Mesenchymal stem cell (in vitro differentiated cells and primary cell): ENCODE data around the gene PLPP4.

Source experiments
- DNase-seq: peaks from one replicate; pipeline ENCODE4 v3.0.0-alpha.2; 2013
- H2AFZ ChIP-seq: one replicate; pipeline ENCODE4 v1.6.1; 2013; ENCODE audit warnings: low read depth, mild to moderate bottlenecking, control low read depth, inconsistent platforms, low read length, moderate library complexity
- H2AK5ac ChIP-seq: 2 replicates; pipeline ENCODE4 v1.6.1; 2013; ENCODE audit warnings: low read length, moderate library complexity, mild to moderate bottlenecking, inconsistent platforms; ENCODE audit not compliant: severe bottlenecking
- H2BK120ac ChIP-seq: one replicate; pipeline ENCODE4 v1.6.1; 2013; ENCODE audit warnings: low read depth, mild to moderate bottlenecking, inconsistent platforms, low read length, moderate library complexity
- H2BK12ac ChIP-seq, 2 experiments: one replicate each; pipeline ENCODE4 v1.6.1; 2013; ENCODE audit warnings: inconsistent platforms in 2 of 2, low read length in 2 of 2, mild to moderate bottlenecking in 2 of 2, moderate library complexity in 2 of 2, control low read depth in 1 of 2
- H2BK15ac ChIP-seq: one replicate; pipeline ENCODE4 v1.6.1; 2013; ENCODE audit warnings: mild to moderate bottlenecking, low read depth, inconsistent platforms; ENCODE audit not compliant: poor library complexity, severe bottlenecking
- H2BK5ac ChIP-seq: 2 replicates; pipeline ENCODE4 v1.6.1; 2013; ENCODE audit warnings: low read depth, mild to moderate bottlenecking, low read length, control low read depth, inconsistent platforms; ENCODE audit not compliant: poor library complexity, severe bottlenecking
- H3K14ac ChIP-seq, 2 experiments: one replicate each; pipeline ENCODE4 v1.6.1; 2013; ENCODE audit warnings: inconsistent platforms in 2 of 2, low read length in 2 of 2, control low read depth in 1 of 2, mild to moderate bottlenecking in 1 of 2, moderate library complexity in 1 of 2
- H3K18ac ChIP-seq, 2 experiments: one replicate each; pipeline ENCODE4 v1.6.1; 2013; ENCODE audit warnings: inconsistent platforms in 2 of 2, low read length in 2 of 2, control low read depth in 1 of 2, low read depth in 1 of 2, mild to moderate bottlenecking in 1 of 2
- H3K23ac ChIP-seq, 2 experiments: one replicate each; pipeline ENCODE4 v1.6.1; 2013; ENCODE audit warnings: inconsistent platforms in 2 of 2, low read length in 2 of 2, mild to moderate bottlenecking in 2 of 2, moderate library complexity in 2 of 2, control low read depth in 1 of 2
- H3K27ac ChIP-seq: 2 replicates; pipeline ENCODE4 v1.5.1; 2013; ENCODE audit warnings: mild to moderate bottlenecking, moderate library complexity, low read length, control low read depth, inconsistent platforms; ENCODE audit not compliant: poor library complexity, severe bottlenecking
- H3K27me3 ChIP-seq, 2 experiments: 2 replicates each; pipeline versions ENCODE4 v1.6.1 to v1.7.0; 2013; ENCODE audit warnings: low read length in 2 of 2, mild to moderate bottlenecking in 2 of 2, moderate library complexity in 2 of 2, control low read depth in 1 of 2, inconsistent platforms in 1 of 2; ENCODE audit not compliant: control insufficient read depth in 1 of 2, insufficient read depth in 1 of 2
- H3K36me3 ChIP-seq, 2 experiments: 2 replicates each; pipeline versions ENCODE4 v1.6.1 to v1.7.0; 2013; ENCODE audit warnings: low read length in 2 of 2, control low read depth in 1 of 2, inconsistent platforms in 1 of 2, low read depth in 1 of 2, mild to moderate bottlenecking in 1 of 2; ENCODE audit not compliant: insufficient read depth in 2 of 2, control insufficient read depth in 1 of 2
- H3K4ac ChIP-seq, 2 experiments: one replicate each; pipeline ENCODE4 v1.6.1; 2013; ENCODE audit warnings: inconsistent platforms in 2 of 2, low read length in 2 of 2, mild to moderate bottlenecking in 2 of 2, moderate library complexity in 2 of 2, control low read depth in 1 of 2, low read depth in 1 of 2
- H3K4me1 ChIP-seq: 2 replicates; pipeline ENCODE4 v1.6.1; 2013; ENCODE audit warnings: low read depth, low read length, control low read depth; ENCODE audit not compliant: control insufficient read depth, insufficient read depth
- H3K4me2 ChIP-seq: 2 replicates; pipeline ENCODE4 v1.6.1; 2013; ENCODE audit warnings: low read length, mild to moderate bottlenecking, inconsistent platforms; ENCODE audit not compliant: poor library complexity, severe bottlenecking
- H3K4me3 ChIP-seq, 2 experiments: 2 replicates each; pipeline versions ENCODE4 v1.5.1 to v1.7.0; 2013; ENCODE audit warnings: low read length in 2 of 2, mild to moderate bottlenecking in 2 of 2, control low read depth in 1 of 2, low read depth in 1 of 2; ENCODE audit not compliant: insufficient read depth in 1 of 2
- H3K79me1 ChIP-seq: replicated peaks from 2 replicates; pipeline ENCODE4 v1.6.1; 2013; ENCODE audit warnings: mild to moderate bottlenecking, control low read depth, low read length, inconsistent platforms; ENCODE audit not compliant: poor library complexity, severe bottlenecking
- H3K9ac ChIP-seq: 2 replicates; pipeline ENCODE4 v1.7.0; 2013; ENCODE audit warnings: mild to moderate bottlenecking, low read length, moderate library complexity
- H3K9me3 ChIP-seq: 2 replicates; pipeline ENCODE4 v1.7.0; 2013; ENCODE audit warnings: mild to moderate bottlenecking, low read length; ENCODE audit not compliant: control insufficient read depth
- H4K8ac ChIP-seq: one replicate; pipeline ENCODE4 v1.6.1; 2013; ENCODE audit warnings: inconsistent platforms, mild to moderate bottlenecking, low read length, moderate library complexity
- H4K91ac ChIP-seq: one replicate; pipeline ENCODE4 v1.6.1; 2013; ENCODE audit warnings: mild to moderate bottlenecking, low read length, inconsistent platforms
- WGBS: methylation state at CpG from one replicate; pipeline ENCODE4 v1.1.7; 2013; ENCODE audit warnings: mixed read lengths; 5-methylcytosine and 5-hydroxymethylcytosine counted together

PLPP4 gene

DNA sequence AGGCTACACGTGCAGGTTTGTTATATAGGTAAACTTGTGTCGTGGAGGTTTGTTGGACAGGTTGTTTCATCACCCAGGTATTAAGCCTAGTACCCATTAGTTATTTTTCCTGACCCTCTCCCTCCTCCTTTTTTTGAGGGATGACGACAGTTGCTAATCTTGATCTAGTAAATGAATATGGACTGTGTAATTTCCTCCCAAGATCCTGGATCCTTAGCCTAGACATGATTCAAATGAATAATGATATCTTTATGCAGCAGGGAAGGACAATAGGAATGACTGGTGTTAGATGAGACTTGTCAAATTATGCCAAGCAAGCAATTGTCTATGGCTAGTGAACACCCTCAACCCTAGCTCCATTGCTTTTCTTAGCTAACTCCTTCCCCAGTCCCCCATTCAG is 156.2 kb downstream of the PLPP4 start:
- Histone ChIP-seq H3K79me1 (no peaks in the 10 kb centered on the region), H2AFZ (no peak overlapping the region), H2AK5ac (no peak overlapping the region), H4K8ac (no peak overlapping the region), H3K9me3 (peaks cover 21% of the 10 kb centered on the region), H3K23ac (no peak overlapping the region), H3K18ac (no peak overlapping the region), H2BK120ac (no peak overlapping the region), H3K4me3 (no peak overlapping the region), H3K27me3 (no peaks in the 10 kb centered on the region), H3K14ac (no peak overlapping the region), H3K36me3 (no peaks in the 10 kb centered on the region), H3K4ac (no peak overlapping the region), H3K4me2 (no peak overlapping the region), H3K9ac (no peak overlapping the region), H2BK5ac (no peak overlapping the region), H2BK12ac (no peak overlapping the region), H2BK15ac (no peak overlapping the region), H4K91ac (no peak overlapping the region), H3K27ac (no peak overlapping the region), H3K4me1 (no peaks in the 10 kb centered on the region)
- no peak for DNase-seq
- no CpG with 5 or more reads among the region's 3 CpGs for WGBS

DNA sequence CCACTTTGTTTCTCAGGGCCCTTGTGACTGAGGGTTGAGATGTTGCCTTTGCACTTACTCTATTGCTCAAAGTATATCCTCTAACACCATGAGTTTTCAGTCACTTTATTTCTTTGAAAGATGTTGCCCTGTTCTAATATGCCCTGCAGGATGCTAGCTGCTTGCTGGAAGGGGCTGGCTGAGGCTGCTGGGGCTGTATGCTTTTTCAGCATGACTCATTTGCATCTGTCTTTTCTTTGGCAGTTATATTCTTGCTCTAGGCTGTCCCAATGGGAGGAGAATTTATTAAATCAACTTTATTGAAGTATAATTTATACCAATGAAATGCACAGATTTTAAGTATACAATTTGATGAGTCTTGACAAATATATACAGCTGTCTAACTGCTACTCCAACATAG is 157.7 kb downstream of the PLPP4 start:
- Histone ChIP-seq H2AK5ac (no peak overlapping the region), H3K27ac (no peak overlapping the region), H2AFZ (no peak overlapping the region), H3K4me1 (no peaks in the 10 kb centered on the region), H3K4ac (no peak overlapping the region), H2BK120ac (no peak overlapping the region), H2BK5ac (no peak overlapping the region), H3K18ac (no peak overlapping the region), H4K91ac (no peak overlapping the region), H3K9me3 (peaks cover 22% of the 10 kb centered on the region), H3K4me2 (no peak overlapping the region), H3K9ac (no peak overlapping the region), H3K14ac (no peak overlapping the region), H4K8ac (no peak overlapping the region), H2BK12ac (no peak overlapping the region), H3K36me3 (no peaks in the 10 kb centered on the region), H2BK15ac (no peak overlapping the region), H3K4me3 (no peak overlapping the region), H3K79me1 (no peaks in the 10 kb centered on the region), H3K27me3 (no peaks in the 10 kb centered on the region), H3K23ac (no peak overlapping the region)
- no peak for DNase-seq

DNA sequence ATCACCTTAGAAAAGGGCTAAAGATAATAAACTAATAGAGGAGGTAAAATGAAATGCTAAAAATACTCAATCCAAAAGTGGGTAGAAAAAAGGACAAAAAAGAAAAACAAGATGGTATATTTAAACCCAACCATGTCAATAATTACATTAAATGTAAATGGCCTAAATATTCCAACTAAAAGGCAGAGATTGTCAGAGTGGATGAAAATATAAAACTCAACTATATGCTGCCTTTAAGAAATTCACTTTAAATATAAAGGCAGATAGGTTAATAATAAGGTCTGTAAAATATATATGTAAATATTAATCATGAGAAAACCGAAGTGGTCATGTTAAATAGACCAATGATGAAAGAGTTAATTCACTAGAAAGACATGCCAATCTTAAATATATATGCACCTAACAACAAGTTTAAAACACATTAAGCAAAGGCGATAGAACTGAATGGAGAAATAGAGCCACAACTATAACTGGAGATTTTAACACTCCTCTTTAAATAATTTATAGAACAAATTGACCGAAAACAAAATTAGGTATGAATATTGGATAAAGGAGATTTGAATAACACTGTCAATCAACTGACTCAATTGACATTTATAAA is 159.4 kb downstream of the PLPP4 start:
- H3K4me1 ChIP-seq: no peaks in the 10 kb centered on the region
- no peak overlapping the region for H2AK5ac ChIP-seq
- no peaks in the 10 kb centered on the region for H3K27me3 ChIP-seq
- H3K18ac ChIP-seq: no peak overlapping the region
- H4K91ac ChIP-seq: no peak overlapping the region
- no peak overlapping the region for H3K14ac ChIP-seq
- no peak overlapping the region for H3K4me3 ChIP-seq
- no peak for DNase-seq
- no peak overlapping the region for H2BK5ac ChIP-seq
- H3K79me1 ChIP-seq: no peaks in the 10 kb centered on the region
- H3K4me2 ChIP-seq: no peak overlapping the region
- no peak overlapping the region for H4K8ac ChIP-seq
- H3K9me3 ChIP-seq: peaks cover 22% of the 10 kb centered on the region
- H3K9ac ChIP-seq: no peak overlapping the region
- no peak overlapping the region for H2BK12ac ChIP-seq
- H2BK120ac ChIP-seq: no peak overlapping the region
- H3K27ac ChIP-seq: no peak overlapping the region
- H3K4ac ChIP-seq: no peak overlapping the region
- no peak overlapping the region for H2AFZ ChIP-seq
- H3K23ac ChIP-seq: no peak overlapping the region
- no CpG with 5 or more reads among the region's 3 CpGs for WGBS
- no peaks in the 10 kb centered on the region for H3K36me3 ChIP-seq
- no peak overlapping the region for H2BK15ac ChIP-seq

DNA sequence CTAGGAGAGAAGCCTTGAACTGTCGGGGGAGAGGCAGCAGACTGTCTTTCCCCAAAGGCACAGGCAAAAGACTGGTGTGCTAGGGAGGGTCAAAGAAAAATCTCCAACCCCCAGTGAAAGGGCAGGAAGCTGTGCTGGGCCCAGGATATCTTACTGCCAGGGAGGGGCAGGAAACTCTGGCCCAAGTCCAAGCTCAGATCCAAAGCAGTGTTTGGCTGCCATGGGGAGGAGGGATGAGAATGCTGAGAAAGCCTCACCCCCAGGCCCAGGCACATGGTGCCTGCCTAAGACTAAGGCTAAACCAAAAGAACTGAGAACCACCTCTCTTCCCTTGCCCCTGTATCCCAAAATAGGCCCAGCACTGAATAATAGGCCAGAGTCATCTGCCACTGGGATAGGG is 171.2 kb downstream of the PLPP4 start:
- H2AK5ac ChIP-seq: no peak overlapping the region
- no peak for DNase-seq
- H3K9ac ChIP-seq: no peak overlapping the region
- H3K4me2 ChIP-seq: no peak overlapping the region
- H3K27me3 ChIP-seq: no peaks in the 10 kb centered on the region
- H3K14ac ChIP-seq: no peak overlapping the region
- WGBS: 38% methylated on average over 1 of the region's 1 CpG
- H4K8ac ChIP-seq: no peak overlapping the region
- H2BK15ac ChIP-seq: no peak overlapping the region
- no peak overlapping the region for H4K91ac ChIP-seq
- no peak overlapping the region for H2AFZ ChIP-seq
- no peak overlapping the region for H2BK5ac ChIP-seq
- no peak overlapping the region for H3K23ac ChIP-seq
- no peak overlapping the region for H3K4me3 ChIP-seq
- no peaks in the 10 kb centered on the region for H3K9me3 ChIP-seq
- H3K4me1 ChIP-seq: no peaks in the 10 kb centered on the region
- H3K4ac ChIP-seq: no peak overlapping the region
- no peak overlapping the region for H3K27ac ChIP-seq
- no peak overlapping the region for H3K18ac ChIP-seq
- no peaks in the 10 kb centered on the region for H3K79me1 ChIP-seq
- no peaks in the 10 kb centered on the region for H3K36me3 ChIP-seq
- no peak overlapping the region for H2BK120ac ChIP-seq
- H2BK12ac ChIP-seq: no peak overlapping the region
